A549 (cell line): ENCODE data around the gene MYLK4. TPM values are rescaled to one million over a fixed set of nuclear protein-coding genes. Genes with fewer than 3 reads are reported as not detected.

Experiments
- ATAC-seq, 2 experiments: fragments of 200-7000 bp in 1 of 2; fragments of >200 bp in 1 of 2; cut with Nextera tagmentation in 1 of 2; cut with Tn5 transposase in 1 of 2; 3 replicates each; pipeline versions ENCODE4 v1.8.0 to v1.9.1; 2018 to 2020; ENCODE audit warnings: mild to moderate bottlenecking in 1 of 2, moderate library complexity in 1 of 2
- CTCF ChIA-PET: fragments of 300-600 bp; sonication (Branson Sonifier 250); formaldehyde crosslinking; extraction: SDS; loops from one replicate; lab custom pipeline; 2021; ENCODE audit warnings: antibody characterized with exemption, inconsistent platforms; lab: Yijun Ruan, JAX
- POLR2A ChIA-PET: fragments of 350-600 bp; formaldehyde crosslinking; extraction: SDS; loops from one replicate; lab custom pipeline; 2021; ENCODE audit warnings: antibody characterized with exemption, inconsistent platforms; lab: Yijun Ruan, JAX
- DNase-seq, 2 experiments: peaks; one replicate each; pipeline versions ENCODE4 v3.0.0 to v3.0.0-alpha.2; 2011 to 2016; ENCODE audit warnings: low read depth in 1 of 2, low spot score in 1 of 2
- FAIRE-seq: peaks from 2 replicates; lab custom pipeline; 2011; peaks lifted over from hg19 to GRCh38; lab: Jason Lieb, UNC
- H3K27ac ChIP-seq, 2 experiments: fragments of >200 bp; sonication (Bioruptor Twin); formaldehyde crosslinking; 3 replicates each; pipeline ENCODE4 v1.5.1; 2016 to 2017
- H3K4me1 ChIP-seq: fragments of >200 bp; sonication (Bioruptor Twin); formaldehyde crosslinking; 3 replicates; pipeline ENCODE4 v1.6.1; 2016
- H3K4me2 ChIP-seq: fragments of >200 bp; sonication (Bioruptor Twin); formaldehyde crosslinking; 3 replicates; pipeline ENCODE4 v1.6.1; 2016
- H3K4me3 ChIP-seq: fragments of >200 bp; sonication (Bioruptor Twin); formaldehyde crosslinking; 3 replicates; pipeline ENCODE4 v1.5.1; 2016
- H3K9me3 ChIP-seq: fragments of >200 bp; sonication (Bioruptor Twin); formaldehyde crosslinking; 3 replicates; pipeline ENCODE4 v1.6.1; 2016
- ATOH8 ChIP-seq: fragments of 250-450 bp; sonication (Bioruptor Pico); IDR thresholded peaks from 2 replicates; pipeline ENCODE4 v1.5.0; 2020; ENCODE audit warnings: low read depth, mild to moderate bottlenecking, moderate library complexity
- BCL3 ChIP-seq: fragments of >200 bp; sonication (Bioruptor Twin); formaldehyde crosslinking; IDR thresholded peaks from 3 replicates; pipeline ENCODE4 v1.6.1; 2016
- BHLHE40 ChIP-seq: IDR thresholded peaks from 2 replicates; pipeline ENCODE4 v1.6.1; 2012; ENCODE audit warnings: low read depth, low read length, inconsistent platforms
- CBX8 ChIP-seq: fragments of 200-600 bp; sonication (generic); IDR thresholded peaks from 2 replicates; pipeline ENCODE4 v1.6.1; 2016
- CHD2 ChIP-seq: fragments of 150-350 bp; IDR thresholded peaks from 2 replicates; pipeline ENCODE4 v1.6.1; 2014; ENCODE audit warnings: low read length; ENCODE audit not compliant: partially characterized antibody
- CHD4 ChIP-seq: fragments of 200-600 bp; sonication (generic); IDR thresholded peaks from 2 replicates; pipeline ENCODE4 v1.6.1; 2016; ENCODE audit warnings: antibody characterized with exemption, mild to moderate bottlenecking, borderline replicate concordance
- E2F6 ChIP-seq: IDR thresholded peaks from 2 replicates; pipeline ENCODE4 v1.6.1; 2012; ENCODE audit warnings: low read depth, borderline replicate concordance
- EHMT2 ChIP-seq: fragments of 200-600 bp; sonication (generic); IDR thresholded peaks from 2 replicates; pipeline ENCODE4 v1.6.1; 2016; ENCODE audit warnings: antibody characterized with exemption, low read depth, mild to moderate bottlenecking, moderate library complexity
- EP300 ChIP-seq, 2 experiments: fragments of >200 bp; sonication (Bioruptor Twin); formaldehyde crosslinking; IDR thresholded peaks; 2 replicates in 1 of 2; 3 replicates in 1 of 2; pipeline ENCODE4 v1.6.1; 2016 to 2017
- ESRRA ChIP-seq: fragments of 150-350 bp; IDR thresholded peaks from 2 replicates; pipeline ENCODE4 v1.6.1; 2014; ENCODE audit warnings: mild to moderate bottlenecking, low read length, borderline replicate concordance
- FOSB ChIP-seq: fragments of 250-450 bp; sonication (Bioruptor Pico); IDR thresholded peaks from 2 replicates; pipeline ENCODE4 v1.5.0; 2020; ENCODE audit warnings: mild to moderate bottlenecking, moderate library complexity
- GATA3 ChIP-seq: IDR thresholded peaks from 2 replicates; pipeline ENCODE4 v1.6.1; 2012; ENCODE audit warnings: borderline replicate concordance
- HDAC2 ChIP-seq: fragments of 200-600 bp; sonication (generic); IDR thresholded peaks from 2 replicates; pipeline ENCODE4 v1.6.1; 2016
- HOXB13 ChIP-seq: fragments of 250-450 bp; sonication (Bioruptor Pico); IDR thresholded peaks from 2 replicates; pipeline ENCODE4 v1.5.0; 2020; ENCODE audit warnings: low read depth, mild to moderate bottlenecking, moderate library complexity
- JUN ChIP-seq, 2 experiments: fragments of >200 bp; sonication (Bioruptor Twin); formaldehyde crosslinking; IDR thresholded peaks; 2 replicates in 1 of 2; 3 replicates in 1 of 2; pipeline ENCODE4 v1.6.1; 2016 to 2017
- KDM1A ChIP-seq: fragments of 200-600 bp; sonication (generic); IDR thresholded peaks from 2 replicates; pipeline ENCODE4 v1.6.1; 2016; ENCODE audit warnings: low read depth, mild to moderate bottlenecking
- KDM5A ChIP-seq: fragments of 200-600 bp; sonication (generic); IDR thresholded peaks from 2 replicates; pipeline ENCODE4 v1.6.1; 2016; ENCODE audit warnings: antibody characterized with exemption, mild to moderate bottlenecking
- MAFK ChIP-seq: fragments of 450-650 bp; IDR thresholded peaks from 2 replicates; pipeline ENCODE4 v1.6.1; 2014; ENCODE audit not compliant: partially characterized antibody
- MAX ChIP-seq: IDR thresholded peaks from 2 replicates; pipeline ENCODE4 v1.6.1; 2012
- MYC ChIP-seq: IDR thresholded peaks from 2 replicates; pipeline ENCODE4 v1.6.1; 2012; ENCODE audit warnings: mild to moderate bottlenecking, inconsistent platforms, low read length, improper control_type of control experiment, borderline replicate concordance
- NR3C1 ChIP-seq: fragments of >200 bp; sonication (Bioruptor Twin); formaldehyde crosslinking; IDR thresholded peaks from 3 replicates; pipeline ENCODE4 v1.6.1; 2017
- PHF8 ChIP-seq: fragments of 200-600 bp; sonication (generic); IDR thresholded peaks from 2 replicates; pipeline ENCODE4 v1.6.1; 2016; ENCODE audit warnings: low read depth, mild to moderate bottlenecking, antibody characterized with exemption, moderate library complexity, borderline replicate concordance
- POLR2A ChIP-seq: IDR thresholded peaks from 2 replicates; pipeline ENCODE4 v1.6.1; 2012; ENCODE audit warnings: mild to moderate bottlenecking, low read length
- RAD21 ChIP-seq, 2 experiments: fragments of >200 bp in 1 of 2; sonication (Bioruptor Twin) in 1 of 2; formaldehyde crosslinking in 1 of 2; IDR thresholded peaks in 1 of 2; conservative IDR thresholded peaks in 1 of 2; 2 replicates in 1 of 2; 3 replicates in 1 of 2; pipeline ENCODE4 v1.6.1; 2012 to 2018; ENCODE audit warnings: inconsistent platforms in 1 of 2
- RARB ChIP-seq: fragments of 250-450 bp; sonication (Bioruptor Pico); IDR thresholded peaks from 2 replicates; pipeline ENCODE4 v1.8.0; 2021; ENCODE audit warnings: mild to moderate bottlenecking, moderate library complexity
- RCOR1 ChIP-seq: fragments of 150-350 bp; IDR thresholded peaks from 2 replicates; pipeline ENCODE4 v1.6.1; 2014; ENCODE audit warnings: antibody characterized with exemption, low read length, low read depth
- REST ChIP-seq: fragments of 200-600 bp; sonication (generic); IDR thresholded peaks from 2 replicates; pipeline ENCODE4 v1.6.1; 2016; ENCODE audit warnings: antibody characterized with exemption, mild to moderate bottlenecking, moderate library complexity
- RNF2 ChIP-seq: fragments of 200-600 bp; sonication (generic); IDR thresholded peaks from 2 replicates; pipeline ENCODE4 v1.6.1; 2016; ENCODE audit warnings: low read depth, mild to moderate bottlenecking, antibody characterized with exemption, moderate library complexity, borderline replicate concordance
- TFCP2L1 ChIP-seq: fragments of 250-450 bp; sonication (Bioruptor Pico); IDR thresholded peaks from 2 replicates; pipeline ENCODE4 v1.5.0; 2021; ENCODE audit warnings: mild to moderate bottlenecking
- USF2 ChIP-seq: fragments of 450-650 bp; IDR thresholded peaks from 2 replicates; pipeline ENCODE4 v1.6.1; 2014; ENCODE audit warnings: antibody characterized with exemption
- ZFP36 ChIP-seq: fragments of 450-650 bp; IDR thresholded peaks from 2 replicates; pipeline ENCODE4 v1.6.1; 2014; ENCODE audit warnings: borderline replicate concordance; ENCODE audit not compliant: partially characterized antibody
- ZNF302 ChIP-seq: fragments of 250-450 bp; sonication (Bioruptor Pico); IDR thresholded peaks from 2 replicates; pipeline ENCODE4 v1.9.0; 2021; ENCODE audit warnings: inconsistent platforms, mild to moderate bottlenecking, moderate library complexity
- WGBS: methylation state at CpG from one replicate; pipeline ENCODE4 v1.1.6; 2017; ENCODE audit errors: missing lambda C conversion rate; 5-methylcytosine and 5-hydroxymethylcytosine counted together
- polyA plus RNA-seq, 4 experiments: library from polyadenylated mRNA; depleted of rRNA in 3 of 4; stranded (reverse); fragments of >200 nt; fragmentation: RNase III in 1 of 4; extraction: RNeasy Plus Mini Kit Qiagen cat#74134 plus additional on column Dnase treatment in 1 of 4; gene quantifications; 2 replicates in 3 of 4; 3 replicates in 1 of 4; pipeline ENCODE4 v1.2.3, GENCODE V29; 2011 to 2017

The MYLK4 gene
- polyA plus RNA-seq, 2 of the 4 experiments (the other 2 are of a cell fraction): 0.14 to 0.21 TPM

GRCh38 chr6:2639167-2639566 lies 111.6 kb downstream of the MYLK4 start:
- H3K4me3 ChIP-seq: no peak overlapping the region
- no peaks in the 10 kb centered on the region for H3K9me3 ChIP-seq
- ChIA-PET CTCF (interaction anchor here (0.6 to 0.7 kb wide), 2 partner anchors 12 to 253 kb away, joined by 3 to 4 read pairs; no protein-coding TSS in a partner anchor), POLR2A (no interaction called here)
- DNase-seq (no peak), FAIRE-seq (no peak), ATAC-seq (no peak)
- H3K4me1 ChIP-seq: peaks cover 5% of the 10 kb centered on the region
- H3K4me2 ChIP-seq: no peak overlapping the region
- TF ChIP-seq EP300 (IDR thresholded peaks at IDR 0.05) (no peak), MAX (no peak), HOXB13 (CRISPR knock-in tag) (no peak), POLR2A (no peak), KDM5A (no peak), ZNF302 (CRISPR knock-in tag) (no peak), ZFP36 (no peak), EHMT2 (no peak), RAD21 (conservative IDR thresholded peaks at IDR 0.05 in 1 of 2, IDR thresholded peaks at IDR 0.05 in 1 of 2) (no peak), RARB (CRISPR knock-in tag) (no peak), MYC (no peak), ESRRA (no peak), KDM1A (no peak), TFCP2L1 (CRISPR knock-in tag) (no peak), BHLHE40 (no peak), NR3C1 (no peak), MAFK (no peak), REST (no peak)
- no peak overlapping the region for H3K27ac ChIP-seq
- WGBS: 64% methylated on average over 5 of the region's 13 CpGs

GRCh38 chr6:2636672-2637071 lies 114.0 kb downstream of the MYLK4 start:
- TF ChIP-seq USF2 (no peak), ESRRA (no peak), TFCP2L1 (CRISPR knock-in tag) (no peak), PHF8 (no peak), CBX8 (no peak), MAFK (no peak), BCL3 (no peak), RNF2 (no peak), CHD4 (no peak), HDAC2 (no peak), RCOR1 (no peak), KDM5A (no peak), FOSB (CRISPR knock-in tag) (no peak), E2F6 (no peak), JUN (IDR thresholded peaks at IDR 0.05) (no peak), CHD2 (no peak), GATA3 (no peak), ATOH8 (no peak)
- ChIA-PET POLR2A (no interaction called here), CTCF (interaction anchor here (1.8 to 3.5 kb wide), 2 partner anchors 427 to 1040 kb away, joined by 4 to 14 read pairs; no protein-coding TSS in a partner anchor)
- WGBS: 94% methylated on average over 19 of the region's 19 CpGs
- Histone ChIP-seq H3K4me3 (no peak overlapping the region), H3K4me1 (peaks cover 29% of the 10 kb centered on the region), H3K4me2 (no peak overlapping the region), H3K9me3 (no peaks in the 10 kb centered on the region), H3K27ac (no peak overlapping the region)
- no peak for ATAC-seq
- no peak for DNase-seq
- no peak for FAIRE-seq
